ENCODE measurements around the gene UBB.

GRCh38 chr17:16423226-16423872 lies 42.5 kb downstream of the UBB start:
- TF ChIP-seq CTCF (IDR thresholded peaks at IDR 0.05) (no peak), POLR2AphosphoS5 (IDR thresholded peaks at IDR 0.05; ENCODE audit: low read depth, low read length) (no peak), REST (IDR thresholded peaks at IDR 0.05; ENCODE audit: insufficient read depth in 1 of 2, low read depth in 2 of 2, low read length in 1 of 2) (no peak), SIN3A (IDR thresholded peaks at IDR 0.05; ENCODE audit: borderline replicate concordance, insufficient read depth, low read depth, low read length) (no peak)

All from Panc1 (cell line).